ENCODE data around the gene POLK.

DNA sequence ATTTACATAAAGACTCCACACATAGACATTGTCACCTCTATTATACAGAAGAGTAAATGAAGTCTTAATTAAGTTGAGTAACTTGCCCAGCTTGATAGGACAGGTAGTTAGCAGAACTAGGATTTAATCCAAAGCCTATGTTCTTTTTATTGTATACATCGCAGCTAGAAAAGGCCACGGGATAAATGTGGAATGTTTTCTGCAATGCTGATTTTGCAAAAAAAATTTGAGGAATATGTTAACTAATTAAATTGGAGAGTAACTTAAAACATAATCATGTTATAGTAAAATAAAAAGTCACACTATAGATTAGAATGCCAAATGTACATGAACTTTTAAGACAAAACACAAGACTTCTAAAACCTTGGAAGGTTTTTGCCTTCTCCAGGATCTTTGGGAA lies 41.1 kb downstream of the POLK start:
- TF ChIP-seq, protein P1, sequence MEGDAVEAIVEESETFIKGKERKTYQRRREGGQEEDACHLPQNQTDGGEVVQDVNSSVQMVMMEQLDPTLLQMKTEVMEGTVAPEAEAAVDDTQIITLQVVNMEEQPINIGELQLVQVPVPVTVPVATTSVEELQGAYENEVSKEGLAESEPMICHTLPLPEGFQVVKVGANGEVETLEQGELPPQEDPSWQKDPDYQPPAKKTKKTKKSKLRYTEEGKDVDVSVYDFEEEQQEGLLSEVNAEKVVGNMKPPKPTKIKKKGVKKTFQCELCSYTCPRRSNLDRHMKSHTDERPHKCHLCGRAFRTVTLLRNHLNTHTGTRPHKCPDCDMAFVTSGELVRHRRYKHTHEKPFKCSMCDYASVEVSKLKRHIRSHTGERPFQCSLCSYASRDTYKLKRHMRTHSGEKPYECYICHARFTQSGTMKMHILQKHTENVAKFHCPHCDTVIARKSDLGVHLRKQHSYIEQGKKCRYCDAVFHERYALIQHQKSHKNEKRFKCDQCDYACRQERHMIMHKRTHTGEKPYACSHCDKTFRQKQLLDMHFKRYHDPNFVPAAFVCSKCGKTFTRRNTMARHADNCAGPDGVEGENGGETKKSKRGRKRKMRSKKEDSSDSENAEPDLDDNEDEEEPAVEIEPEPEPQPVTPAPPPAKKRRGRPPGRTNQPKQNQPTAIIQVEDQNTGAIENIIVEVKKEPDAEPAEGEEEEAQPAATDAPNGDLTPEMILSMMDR (IDR thresholded peaks at IDR 0.05 in 8 of 11, conservative IDR thresholded peaks at IDR 0.05 in 3 of 11): no peak
- TF ChIP-seq POLR2A (IDR thresholded peaks at IDR 0.05): no peak
- TF ChIP-seq POLR2AphosphoS5 (IDR thresholded peaks at IDR 0.05): no peak
